ENCODE results near the gene ANP32A.

- TF ChIP-seq CTCF (IDR thresholded peaks at IDR 0.05): no peak
- TF ChIP-seq POLR2A (IDR thresholded peaks at IDR 0.05): no peak
These were observed 24.3 kb upstream of the ANP32A start for GRCh38 chr15:68844856-68845550.

Data from testis (tissue), 2 donors.